ENCODE data around the gene POLR3A. TPM values are rescaled to one million over a fixed set of nuclear protein-coding genes. Genes with fewer than 3 reads are reported as not detected.

Gene POLR3A
- polyA plus RNA-seq, 1 of the 3 experiments (the other 2 are of a cell fraction), result 10.8 TPM

DNA sequence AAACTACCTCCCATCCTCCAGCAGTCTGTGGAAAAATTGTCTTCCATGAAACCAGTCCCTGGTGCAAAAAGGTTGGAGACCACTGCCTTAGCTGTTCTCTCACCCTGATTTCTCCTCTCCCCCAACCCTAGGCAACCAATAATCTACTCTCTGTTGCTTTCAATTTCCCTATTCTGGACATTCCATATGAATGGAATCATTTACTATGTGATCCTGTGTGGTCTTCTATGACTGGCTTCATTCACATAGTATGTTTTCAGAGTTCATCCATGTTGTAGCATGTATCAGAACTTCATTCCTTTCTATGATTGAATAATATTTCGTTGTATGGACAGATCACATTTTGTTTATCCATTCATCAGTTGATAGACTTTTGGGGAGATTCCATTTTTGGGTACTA is 64.5 kb downstream of the POLR3A start (continued):
- TF ChIP-seq, protein P1, sequence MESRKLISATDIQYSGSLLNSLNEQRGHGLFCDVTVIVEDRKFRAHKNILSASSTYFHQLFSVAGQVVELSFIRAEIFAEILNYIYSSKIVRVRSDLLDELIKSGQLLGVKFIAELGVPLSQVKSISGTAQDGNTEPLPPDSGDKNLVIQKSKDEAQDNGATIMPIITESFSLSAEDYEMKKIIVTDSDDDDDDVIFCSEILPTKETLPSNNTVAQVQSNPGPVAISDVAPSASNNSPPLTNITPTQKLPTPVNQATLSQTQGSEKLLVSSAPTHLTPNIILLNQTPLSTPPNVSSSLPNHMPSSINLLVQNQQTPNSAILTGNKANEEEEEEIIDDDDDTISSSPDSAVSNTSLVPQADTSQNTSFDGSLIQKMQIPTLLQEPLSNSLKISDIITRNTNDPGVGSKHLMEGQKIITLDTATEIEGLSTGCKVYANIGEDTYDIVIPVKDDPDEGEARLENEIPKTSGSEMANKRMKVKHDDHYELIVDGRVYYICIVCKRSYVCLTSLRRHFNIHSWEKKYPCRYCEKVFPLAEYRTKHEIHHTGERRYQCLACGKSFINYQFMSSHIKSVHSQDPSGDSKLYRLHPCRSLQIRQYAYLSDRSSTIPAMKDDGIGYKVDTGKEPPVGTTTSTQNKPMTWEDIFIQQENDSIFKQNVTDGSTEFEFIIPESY (IDR thresholded peaks at IDR 0.05; ENCODE audit: borderline replicate concordance, low read depth), result no peak

DNA sequence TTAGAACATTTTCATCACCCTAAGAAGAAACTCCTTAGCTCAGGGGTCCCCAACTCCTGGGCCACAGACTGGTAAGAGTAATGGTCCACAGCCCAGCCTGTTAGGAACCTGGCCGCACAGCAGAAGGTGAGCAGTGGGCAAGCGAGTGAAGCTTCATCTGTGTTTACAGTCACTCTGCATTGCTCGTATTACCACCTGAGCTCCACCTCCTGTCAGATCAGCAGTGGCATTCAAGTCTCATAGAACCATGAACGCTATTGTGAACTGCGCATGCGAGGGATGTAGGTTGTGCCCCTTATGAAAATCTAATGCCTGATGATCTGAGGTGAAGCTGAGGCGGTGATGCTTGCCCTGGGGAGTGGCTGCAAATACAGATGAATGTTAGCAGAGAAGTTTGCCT is 65.4 kb downstream of the POLR3A start:
- Histone ChIP-seq H4K20me1 (ENCODE audit: insufficient read depth) (no peaks in the 10 kb centered on the region), H2AFZ (ENCODE audit: low read depth) (no peak overlapping the region), H3K4me1 (ENCODE audit: control insufficient read depth in 1 of 2, insufficient read depth in 2 of 2, low read depth in 1 of 2, low read length in 1 of 2) (peaks cover 0 to 4% of the 10 kb centered on the region in 2 experiments; a peak in 1 of 4 replicates), H3K27me3 (ENCODE audit: insufficient read depth) (no peaks in the 10 kb centered on the region), H3K9me2 (no peaks in the 10 kb centered on the region), H3K79me2 (ENCODE audit: insufficient read depth) (no peaks in the 10 kb centered on the region), H3K27ac (ENCODE audit: low read depth in 2 of 2, low read length in 1 of 2) (no peak overlapping the region), H3K9ac (no peak overlapping the region), H3K4me2 (no peak overlapping the region), H3K4me3 (ENCODE audit: low read depth in 2 of 2, low read length in 1 of 2) (no peak overlapping the region), H3K9me3 (no peaks in the 10 kb centered on the region), H3K36me3 (replicated peaks in 1 of 2; ENCODE audit: control insufficient read depth in 1 of 2, insufficient read depth in 2 of 2, low read length in 1 of 2) (no peaks in the 10 kb centered on the region), H3F3A (replicated peaks; ENCODE audit: insufficient read depth) (no peaks in the 10 kb centered on the region)
- ChIA-PET POLR2A (no interaction called here), CTCF (no interaction called here)
- no peak for DNase-seq
- TF ChIP-seq FOXM1 (IDR thresholded peaks at IDR 0.05; ENCODE audit: low read depth), result no peak
- no peak for TF ChIP-seq YY1 (IDR thresholded peaks at IDR 0.05; ENCODE audit: low read depth)
- TF ChIP-seq GATA2 (CRISPR knock-in tag; IDR thresholded peaks at IDR 0.05), result no peak
- TF ChIP-seq MEF2A (IDR thresholded peaks at IDR 0.05; ENCODE audit: borderline replicate concordance, low read depth), result no peak
- no peak for TF ChIP-seq ELF1 (IDR thresholded peaks at IDR 0.05)
- TF ChIP-seq SIN3A (IDR thresholded peaks at IDR 0.05; ENCODE audit: borderline replicate concordance, low read depth, low read length), result no peak
- TF ChIP-seq, protein P2, sequence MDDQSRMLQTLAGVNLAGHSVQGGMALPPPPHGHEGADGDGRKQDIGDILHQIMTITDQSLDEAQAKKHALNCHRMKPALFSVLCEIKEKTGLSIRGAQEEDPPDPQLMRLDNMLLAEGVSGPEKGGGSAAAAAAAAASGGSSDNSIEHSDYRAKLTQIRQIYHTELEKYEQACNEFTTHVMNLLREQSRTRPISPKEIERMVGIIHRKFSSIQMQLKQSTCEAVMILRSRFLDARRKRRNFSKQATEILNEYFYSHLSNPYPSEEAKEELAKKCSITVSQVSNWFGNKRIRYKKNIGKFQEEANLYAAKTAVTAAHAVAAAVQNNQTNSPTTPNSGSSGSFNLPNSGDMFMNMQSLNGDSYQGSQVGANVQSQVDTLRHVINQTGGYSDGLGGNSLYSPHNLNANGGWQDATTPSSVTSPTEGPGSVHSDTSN (IDR thresholded peaks at IDR 0.05), result no peak
- TF ChIP-seq, protein P3, sequence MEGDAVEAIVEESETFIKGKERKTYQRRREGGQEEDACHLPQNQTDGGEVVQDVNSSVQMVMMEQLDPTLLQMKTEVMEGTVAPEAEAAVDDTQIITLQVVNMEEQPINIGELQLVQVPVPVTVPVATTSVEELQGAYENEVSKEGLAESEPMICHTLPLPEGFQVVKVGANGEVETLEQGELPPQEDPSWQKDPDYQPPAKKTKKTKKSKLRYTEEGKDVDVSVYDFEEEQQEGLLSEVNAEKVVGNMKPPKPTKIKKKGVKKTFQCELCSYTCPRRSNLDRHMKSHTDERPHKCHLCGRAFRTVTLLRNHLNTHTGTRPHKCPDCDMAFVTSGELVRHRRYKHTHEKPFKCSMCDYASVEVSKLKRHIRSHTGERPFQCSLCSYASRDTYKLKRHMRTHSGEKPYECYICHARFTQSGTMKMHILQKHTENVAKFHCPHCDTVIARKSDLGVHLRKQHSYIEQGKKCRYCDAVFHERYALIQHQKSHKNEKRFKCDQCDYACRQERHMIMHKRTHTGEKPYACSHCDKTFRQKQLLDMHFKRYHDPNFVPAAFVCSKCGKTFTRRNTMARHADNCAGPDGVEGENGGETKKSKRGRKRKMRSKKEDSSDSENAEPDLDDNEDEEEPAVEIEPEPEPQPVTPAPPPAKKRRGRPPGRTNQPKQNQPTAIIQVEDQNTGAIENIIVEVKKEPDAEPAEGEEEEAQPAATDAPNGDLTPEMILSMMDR (IDR thresholded peaks at IDR 0.05), result no peak
- TF ChIP-seq RFX5 (IDR thresholded peaks at IDR 0.05; ENCODE audit: low read length), result no peak
- TF ChIP-seq NFIC (IDR thresholded peaks at IDR 0.05; ENCODE audit: borderline replicate concordance), result no peak
- WGBS (ENCODE audit: low lambda C conversion rate), result 92% methylated on average over 7 of the region's 7 CpGs

Measured in SK-N-SH (cell line).